ENCODE results near the gene MARCHF2. TPM values are rescaled to one million over a fixed set of nuclear protein-coding genes. Genes with fewer than 3 reads are reported as not detected.

The MARCHF2 gene
- total RNA-seq, 1 donor from 2014 or later: 149 TPM

DNA sequence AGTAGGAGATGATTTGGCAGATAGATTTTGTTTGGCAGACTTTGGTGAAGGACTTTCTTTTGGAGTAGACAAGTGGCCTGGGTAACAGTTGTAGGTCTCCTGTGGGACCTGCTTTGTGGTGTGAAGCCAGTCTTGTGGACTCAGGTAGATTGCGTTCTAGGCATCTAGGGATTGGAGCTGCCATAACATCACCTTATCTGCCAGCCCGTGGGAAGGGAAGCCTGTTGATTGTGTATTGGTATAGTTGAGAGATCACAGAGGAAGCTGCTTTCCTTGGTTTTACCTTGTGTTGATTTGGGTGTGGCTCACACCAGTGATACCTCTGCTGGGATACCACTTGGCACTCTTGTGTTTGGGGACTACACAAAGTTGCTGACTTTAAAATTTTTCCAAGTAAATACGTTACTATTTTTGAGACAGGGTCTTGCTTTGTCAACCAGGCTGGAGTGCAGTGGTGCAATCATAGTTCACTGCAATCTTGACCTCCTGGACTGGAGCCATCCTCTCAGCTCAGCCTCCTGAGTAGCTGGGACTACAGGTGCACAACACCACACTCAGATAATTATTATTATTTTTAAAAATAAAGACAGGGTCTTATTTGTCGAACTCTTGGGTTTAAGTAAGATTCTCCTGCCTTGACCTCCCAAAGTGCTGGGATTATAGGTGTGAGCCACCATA is 39.5 kb downstream of the MARCHF2 start:
- DNase-seq (ENCODE audit: low read depth, low spot score): no peak

DNA sequence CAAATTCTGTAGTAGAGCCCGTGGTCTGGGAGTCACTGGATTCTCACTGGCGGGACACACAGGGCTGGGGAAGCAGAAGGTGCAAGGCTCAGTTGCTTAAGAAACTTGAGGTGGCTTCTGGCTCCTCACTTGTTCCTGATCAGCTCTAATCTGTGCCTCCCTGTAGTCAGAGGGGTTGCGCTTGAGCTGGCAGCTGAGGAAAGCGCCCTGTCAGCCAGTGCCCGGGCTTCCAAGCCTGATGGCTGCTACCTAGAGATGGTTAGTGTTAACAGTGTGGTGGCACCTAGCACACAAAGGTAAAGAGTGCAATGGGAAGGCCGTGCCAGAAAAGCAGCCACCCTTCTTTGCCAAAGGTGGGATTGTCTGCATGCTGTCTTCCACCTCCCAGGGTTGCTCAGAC is 40.5 kb downstream of the MARCHF2 start:
- DNase-seq (ENCODE audit: low read depth, low spot score): no peak

DNA sequence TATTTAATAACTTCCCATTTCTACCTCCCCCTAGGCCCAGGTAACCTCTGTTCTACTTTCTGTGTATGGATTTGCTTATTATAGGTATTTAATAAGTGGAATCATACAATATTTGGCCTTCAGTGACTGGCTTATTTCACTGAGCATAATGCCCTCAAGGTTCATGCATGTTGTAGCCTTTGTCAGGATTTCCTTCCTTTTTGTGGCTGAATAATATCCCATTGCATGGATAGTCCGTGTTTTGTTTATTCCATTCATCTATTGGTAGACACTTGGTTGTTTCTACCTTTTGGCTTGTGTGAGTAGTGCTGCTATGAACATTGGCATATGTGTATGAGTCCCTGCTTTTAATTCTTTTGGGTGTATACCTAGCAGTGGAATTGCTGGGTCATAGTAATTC is 41.1 kb downstream of the MARCHF2 start:
- DNase-seq (ENCODE audit: low read depth, low spot score): no peak

DNA sequence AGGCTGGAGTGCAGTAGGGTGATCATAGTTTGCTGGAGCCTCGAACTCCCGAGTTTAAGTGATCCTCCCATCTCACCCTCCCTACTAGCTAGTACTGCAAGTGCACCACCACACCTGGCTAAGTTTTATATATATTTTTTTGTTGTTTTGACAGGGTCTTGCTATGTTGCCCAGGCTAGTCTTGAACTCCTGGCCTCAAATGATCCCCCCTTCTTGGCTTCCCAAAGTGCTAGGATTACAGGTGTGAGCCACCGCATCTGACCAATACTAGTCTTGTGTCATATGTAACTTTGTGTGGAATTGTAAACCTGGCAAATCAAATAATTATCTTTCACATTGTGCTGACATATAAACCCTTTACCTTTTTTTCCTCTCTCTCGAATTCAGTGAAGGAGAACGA is 41.9 kb downstream of the MARCHF2 start:
- DNase-seq (ENCODE audit: low read depth, low spot score): no peak

DNA sequence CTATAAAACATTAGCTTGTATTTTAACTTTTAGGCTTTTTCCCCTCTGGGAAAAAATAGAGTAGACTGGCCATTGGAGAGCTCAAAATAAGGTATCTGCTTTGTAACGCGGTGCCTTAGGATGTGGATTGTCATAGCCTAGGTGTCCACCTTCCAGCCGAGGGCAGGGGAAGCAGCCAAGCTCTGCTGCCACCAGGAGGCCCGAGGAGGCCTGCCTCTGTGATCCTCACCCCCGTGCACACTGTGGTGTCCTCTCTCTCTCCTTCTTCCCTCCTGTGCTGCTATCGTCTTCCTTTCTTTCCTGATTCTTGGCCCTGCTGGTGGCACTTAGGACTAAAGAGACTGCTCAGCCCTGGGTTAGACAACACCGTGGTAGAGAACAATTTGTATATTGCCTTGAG is 43.0 kb downstream of the MARCHF2 start:
- DNase-seq (ENCODE audit: low read depth, low spot score): no peak

DNA sequence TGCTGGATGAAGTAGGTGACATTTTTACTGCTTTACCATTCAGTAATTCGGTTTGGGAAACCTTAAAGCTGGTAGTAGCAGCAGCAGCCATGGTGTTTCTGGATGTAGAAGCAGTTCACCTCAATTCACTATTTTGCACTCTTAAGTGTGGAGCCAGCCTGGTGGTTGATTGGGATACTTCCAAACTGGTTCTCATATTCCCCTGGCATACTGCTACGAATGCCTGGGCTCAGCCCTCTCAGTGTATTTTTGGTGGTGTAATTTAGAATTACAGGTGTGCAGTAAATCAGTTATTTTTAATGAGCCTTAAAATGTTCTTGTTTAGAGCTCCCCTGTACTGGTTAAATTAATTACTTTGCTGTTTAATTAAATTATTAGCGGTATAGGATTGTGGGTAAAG is 44.1 kb downstream of the MARCHF2 start:
- no peak for DNase-seq (ENCODE audit: low read depth, low spot score)

DNA sequence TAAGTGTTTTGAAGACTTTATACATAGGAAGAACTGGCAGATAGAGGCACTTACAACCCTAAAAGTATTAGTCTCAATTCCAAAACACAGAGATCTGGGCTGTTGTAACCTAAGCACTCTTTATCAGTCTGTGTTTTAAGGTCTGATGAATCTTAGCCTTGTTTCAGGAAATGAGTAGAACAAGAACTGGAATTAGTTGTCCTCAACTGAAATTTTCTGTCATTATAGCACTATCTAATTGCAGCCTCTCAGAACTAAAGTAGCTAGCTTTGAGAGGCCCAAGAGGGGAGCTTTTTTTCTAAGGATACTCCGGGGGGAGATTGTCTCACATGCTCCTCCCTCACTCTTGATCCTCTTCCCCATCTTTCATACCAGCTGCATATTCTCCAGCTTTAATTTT is 44.7 kb downstream of the MARCHF2 start:
- DNase-seq (ENCODE audit: low read depth, low spot score): no peak

DNA sequence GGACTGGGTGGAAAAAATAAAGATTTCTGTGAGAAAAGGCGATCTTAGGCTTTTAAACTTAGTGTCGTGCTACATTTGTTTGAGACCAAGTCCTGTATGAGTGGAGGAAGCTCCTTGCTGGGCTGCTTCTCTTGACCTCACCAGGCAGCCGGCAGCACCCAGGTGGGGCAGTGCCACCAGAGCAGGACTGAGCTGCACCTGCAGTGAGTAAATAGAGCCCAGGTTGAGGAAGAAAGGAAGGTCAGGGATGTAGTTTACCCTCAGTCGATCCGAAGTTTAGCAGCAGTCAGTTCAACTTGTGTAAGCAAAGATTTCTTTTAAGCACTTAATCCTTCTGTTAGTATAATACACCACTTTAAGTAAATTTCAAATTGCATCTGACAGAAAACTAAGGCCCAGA is 45.3 kb downstream of the MARCHF2 start:
- no peak for DNase-seq (ENCODE audit: low read depth, low spot score)

DNA sequence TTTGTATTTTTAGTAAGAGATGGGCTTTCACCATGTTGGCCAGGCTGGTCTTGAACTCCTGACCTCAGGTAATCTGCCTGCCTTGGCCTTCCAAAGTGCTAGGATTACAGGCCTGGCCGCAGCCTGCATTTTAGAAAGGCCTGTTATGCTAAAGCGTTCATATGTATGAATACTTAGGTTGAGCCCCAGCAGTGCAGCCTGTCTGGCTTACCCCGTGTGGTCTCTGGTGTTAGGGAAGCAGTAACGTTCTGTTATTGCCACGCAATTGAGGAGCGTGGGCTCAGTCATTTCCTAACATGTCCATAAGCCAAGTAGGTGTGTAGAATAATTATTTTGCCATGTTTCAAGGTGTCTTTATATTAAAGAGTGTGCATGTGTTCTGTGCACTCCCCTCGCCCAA is 46.0 kb downstream of the MARCHF2 start:
- DNase-seq (ENCODE audit: low read depth, low spot score): no peak

DNA sequence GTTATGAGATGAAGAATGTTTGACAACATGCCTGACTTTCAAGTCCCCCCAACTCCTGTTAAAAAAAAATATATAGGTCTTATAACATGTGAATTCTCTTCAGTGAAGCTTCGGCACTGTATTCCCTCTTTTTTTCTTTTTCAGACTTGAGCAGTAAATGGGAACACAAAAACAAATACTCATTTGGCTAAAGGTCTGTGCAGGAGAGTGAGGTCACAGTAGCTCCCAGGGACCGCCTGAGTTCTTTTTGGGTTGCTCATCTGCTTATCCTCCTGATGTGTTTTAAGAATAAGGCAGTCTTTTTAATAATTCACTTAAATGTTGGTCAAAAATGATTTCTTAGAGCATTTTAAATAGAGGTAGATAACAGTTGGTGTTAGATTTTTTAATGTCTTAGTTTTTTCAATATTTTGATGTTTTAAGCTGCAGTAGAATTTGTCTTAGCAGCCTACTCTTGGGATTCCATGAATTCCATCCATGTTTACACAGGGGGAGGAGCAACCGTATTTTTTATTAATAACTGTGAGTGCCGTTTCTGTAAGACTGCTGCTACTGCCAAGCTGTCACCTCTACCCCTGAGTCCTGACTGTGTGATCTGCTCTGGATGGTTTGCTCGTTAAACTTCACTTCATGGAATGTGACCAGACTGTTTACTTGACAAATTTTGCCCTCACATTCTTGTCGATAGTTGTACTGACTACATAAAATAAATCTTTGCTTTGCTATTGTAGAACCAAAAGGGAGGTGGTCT is 46.6 kb downstream of the MARCHF2 start:
- DNase-seq (ENCODE audit: low read depth, low spot score): no peak

DNA sequence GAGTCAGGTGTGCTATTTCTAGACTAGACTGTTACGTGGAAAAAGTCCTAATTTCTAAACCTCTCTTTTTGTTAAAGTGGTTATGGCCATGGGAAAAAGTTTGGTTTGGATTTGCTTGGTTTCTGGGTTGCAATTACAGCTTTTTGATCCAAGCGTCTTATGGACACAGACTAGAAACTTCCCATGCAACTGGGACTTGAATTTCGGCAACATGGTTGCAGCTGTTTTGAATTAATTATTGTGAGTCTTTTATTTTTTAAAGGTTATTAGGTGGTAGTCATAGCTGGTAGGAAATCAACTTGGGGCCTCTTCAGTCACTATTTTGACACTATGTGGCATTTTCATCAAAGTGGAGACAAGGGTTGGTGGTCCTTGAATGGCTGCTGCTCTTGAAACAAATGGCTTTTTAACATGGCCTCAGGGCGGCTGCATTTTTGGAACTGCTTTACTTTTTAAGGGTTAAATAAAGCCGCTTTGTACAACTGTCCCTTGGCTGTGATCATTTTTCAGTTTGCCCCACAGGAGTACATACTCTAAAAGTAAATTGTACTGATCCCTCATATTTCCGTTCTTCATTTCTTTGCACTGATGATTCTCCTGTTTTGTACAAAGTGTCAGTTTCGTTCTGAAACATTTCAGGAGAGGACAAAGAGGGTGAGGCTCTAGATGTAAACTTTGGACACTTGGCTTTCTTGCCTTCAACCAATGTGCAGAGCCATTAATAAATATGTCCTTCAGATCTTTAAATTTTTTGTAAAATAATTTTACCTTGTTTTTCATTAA is 47.6 kb downstream of the MARCHF2 start:
- no peak for DNase-seq (ENCODE audit: low read depth, low spot score)

DNA sequence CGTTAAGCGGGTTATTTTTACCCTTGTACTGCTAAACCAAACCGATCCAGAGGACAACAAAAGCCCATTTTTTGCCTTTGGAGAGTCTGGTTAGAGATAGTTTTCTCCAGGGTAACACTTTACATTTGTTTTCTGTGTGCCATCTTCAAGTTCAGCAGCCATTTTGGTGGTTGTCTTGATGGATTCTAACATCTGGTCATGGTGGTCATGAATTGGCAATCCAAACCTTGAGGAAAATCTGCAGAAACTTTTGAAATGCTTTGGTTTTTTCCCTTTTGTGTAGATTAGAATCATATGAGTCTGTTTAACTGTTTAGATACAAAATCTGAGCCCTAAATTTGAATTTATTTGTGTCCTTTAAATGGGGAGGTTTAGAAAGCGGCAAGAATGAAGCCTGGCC is 48.3 kb downstream of the MARCHF2 start:
- DNase-seq (ENCODE audit: low read depth, low spot score): no peak

DNA sequence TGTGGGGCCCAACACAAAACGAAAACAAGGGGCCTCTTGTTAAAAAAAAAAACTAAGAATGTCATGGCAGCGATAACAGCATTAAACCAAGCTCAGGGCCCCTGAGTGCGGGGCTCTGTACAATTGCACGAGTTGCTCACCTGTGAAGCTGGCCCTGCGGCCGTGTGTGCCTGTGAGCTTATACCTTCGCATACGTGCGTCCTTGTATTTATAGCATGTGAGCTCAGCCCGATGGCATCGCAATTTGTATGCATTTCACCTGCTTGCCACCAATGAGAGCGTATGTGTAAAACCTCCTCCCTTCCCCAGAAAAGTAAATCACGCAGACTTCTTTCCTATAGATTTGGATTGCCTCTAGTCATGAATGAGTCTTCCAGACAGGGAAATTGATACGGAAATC is 48.8 kb downstream of the MARCHF2 start:
- no peak for DNase-seq (ENCODE audit: low read depth, low spot score)

DNA sequence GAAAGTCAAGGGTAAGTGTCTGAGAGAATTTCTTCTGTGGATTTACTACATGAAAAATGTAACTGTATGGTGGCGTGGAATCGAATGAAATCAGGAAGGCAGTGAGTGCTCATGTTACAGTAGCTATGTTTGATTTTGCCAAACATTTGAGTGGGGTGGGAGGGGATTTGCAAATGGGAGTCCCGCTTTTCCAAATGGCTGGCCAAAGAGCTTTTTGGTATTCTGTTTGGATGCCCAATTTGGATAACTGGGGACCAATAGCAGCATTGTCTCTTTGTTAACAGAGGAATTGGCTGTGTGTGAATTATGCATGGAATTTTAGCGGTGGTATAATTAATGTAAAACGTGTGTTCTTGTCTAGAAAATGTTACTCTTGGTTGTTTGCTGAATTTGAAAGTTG is 49.5 kb downstream of the MARCHF2 start:
- DNase-seq (ENCODE audit: low read depth, low spot score): no peak

DNA sequence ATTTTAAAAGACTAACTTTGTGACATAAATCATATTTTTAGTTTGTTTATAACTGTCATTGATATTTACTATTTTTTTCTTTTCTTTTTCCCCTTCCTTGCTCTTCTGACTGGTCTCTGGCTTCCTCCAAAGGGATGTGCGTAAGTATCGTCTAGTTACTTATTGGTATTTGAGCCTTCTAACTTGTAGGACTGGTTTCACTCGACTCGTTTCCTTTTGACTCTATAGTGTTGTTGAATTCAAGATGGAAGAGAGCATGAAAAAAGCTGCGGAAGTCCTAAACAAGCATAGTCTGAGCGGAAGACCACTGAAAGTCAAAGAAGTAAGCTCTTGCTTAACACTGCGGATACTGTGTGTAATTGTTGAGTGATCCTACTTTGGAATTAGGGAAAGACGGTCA is 50.3 kb downstream of the MARCHF2 start:
- no peak for DNase-seq (ENCODE audit: low read depth, low spot score)

DNA sequence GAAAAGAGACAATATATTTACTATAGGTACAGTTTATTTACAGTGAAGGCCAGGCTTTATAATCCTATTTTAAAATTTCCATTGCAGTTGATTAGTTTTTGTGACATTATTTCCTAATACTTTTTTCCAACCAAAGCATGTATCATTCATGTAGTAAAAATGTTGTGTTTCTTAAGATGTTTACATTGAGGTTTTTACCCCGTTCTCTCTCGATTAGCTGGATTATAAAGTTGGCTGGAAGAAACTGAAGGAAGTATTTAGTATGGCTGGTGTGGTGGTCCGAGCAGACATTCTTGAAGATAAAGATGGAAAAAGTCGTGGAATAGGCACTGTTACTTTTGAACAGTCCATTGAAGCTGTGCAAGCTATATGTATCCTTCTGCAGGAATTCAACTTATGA is 52.9 kb downstream of the MARCHF2 start:
- DNase-seq (ENCODE audit: low read depth, low spot score): no peak

DNA sequence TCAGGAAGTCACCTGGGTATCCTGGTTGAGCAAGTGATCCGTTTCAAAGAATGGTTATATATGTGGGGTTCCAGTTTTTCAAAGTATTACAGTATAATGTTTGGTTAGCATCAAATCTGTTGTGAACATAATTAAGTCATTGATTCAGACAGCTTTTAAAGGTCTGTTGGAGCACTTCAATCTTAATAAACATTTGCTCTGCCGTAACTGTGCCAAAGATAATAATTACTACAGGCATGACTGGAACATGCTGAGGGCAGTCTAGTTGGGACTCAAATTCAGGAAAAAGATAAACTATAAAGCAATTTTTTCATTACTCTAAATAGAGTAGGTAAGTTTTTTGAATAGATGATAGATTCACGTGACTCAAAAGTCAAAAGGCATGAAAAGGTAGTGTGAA is 55.0 kb downstream of the MARCHF2 start:
- DNase-seq (ENCODE audit: low read depth, low spot score): no peak

DNA sequence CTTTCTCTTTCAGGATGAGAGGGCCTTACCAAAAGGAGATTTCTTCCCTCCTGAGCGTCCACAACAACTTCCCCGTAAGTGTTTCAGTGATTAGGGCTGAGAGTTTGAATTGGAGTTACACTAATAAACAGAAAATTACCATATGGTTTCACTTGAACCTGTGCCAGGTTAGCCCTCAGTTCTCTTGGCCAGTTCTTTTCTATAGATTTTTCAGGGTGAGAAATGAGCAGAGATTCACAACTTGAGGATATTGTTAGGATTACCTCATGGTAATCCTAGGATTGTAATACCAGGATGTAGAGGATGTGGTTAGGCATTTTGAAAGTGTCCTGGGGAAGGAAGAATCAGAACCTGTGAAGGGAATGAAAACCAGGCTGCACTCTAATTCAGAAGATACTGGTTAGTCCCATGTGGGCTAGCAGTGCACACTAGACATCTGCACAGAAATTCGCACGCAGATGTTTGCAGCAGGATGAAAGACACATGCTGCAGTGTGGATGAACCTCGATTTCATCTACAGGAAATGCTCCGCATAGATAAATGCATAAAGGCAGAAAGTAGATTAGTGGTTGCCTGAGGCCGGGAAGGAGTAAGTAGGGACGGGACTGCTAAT is 55.8 kb downstream of the MARCHF2 start:
- DNase-seq (ENCODE audit: low read depth, low spot score): no peak

DNA sequence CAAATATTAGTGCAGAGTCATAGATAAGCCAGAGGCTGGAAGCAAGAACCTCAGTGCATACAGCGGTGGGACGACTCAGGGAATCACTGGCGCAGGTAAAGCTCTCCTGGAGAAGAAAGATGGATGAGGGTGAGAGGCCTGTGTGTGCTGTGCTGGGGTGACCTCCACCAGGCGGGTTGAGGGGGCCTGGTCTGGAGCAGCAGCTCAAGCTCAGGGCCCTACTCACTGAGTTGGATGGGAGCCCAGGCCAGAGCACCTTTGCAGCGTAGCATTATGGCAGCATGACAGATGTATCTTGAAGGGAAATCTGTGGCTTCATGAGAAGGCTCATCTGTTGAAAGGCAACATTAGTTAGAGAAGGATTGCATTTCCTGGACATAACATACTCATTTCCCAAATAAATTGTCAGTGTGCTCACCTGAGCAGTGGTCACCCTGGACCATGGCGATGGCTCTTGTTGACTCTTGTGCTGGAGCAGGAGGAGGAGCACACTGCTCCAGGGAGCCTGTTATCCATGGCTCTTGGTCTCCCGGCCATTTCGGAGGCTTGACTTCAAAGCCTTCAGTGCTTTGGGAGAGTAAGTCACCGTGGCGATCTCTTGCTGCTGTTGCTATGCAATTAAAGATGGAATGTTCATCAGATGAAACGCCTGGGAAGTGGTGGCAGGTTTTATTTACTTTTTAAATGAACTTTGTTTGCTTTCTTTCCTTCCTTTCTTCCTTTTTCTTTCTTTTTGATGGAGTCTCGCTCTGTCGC is 56.7 kb downstream of the MARCHF2 start:
- DNase-seq (ENCODE audit: low read depth, low spot score): no peak

DNA sequence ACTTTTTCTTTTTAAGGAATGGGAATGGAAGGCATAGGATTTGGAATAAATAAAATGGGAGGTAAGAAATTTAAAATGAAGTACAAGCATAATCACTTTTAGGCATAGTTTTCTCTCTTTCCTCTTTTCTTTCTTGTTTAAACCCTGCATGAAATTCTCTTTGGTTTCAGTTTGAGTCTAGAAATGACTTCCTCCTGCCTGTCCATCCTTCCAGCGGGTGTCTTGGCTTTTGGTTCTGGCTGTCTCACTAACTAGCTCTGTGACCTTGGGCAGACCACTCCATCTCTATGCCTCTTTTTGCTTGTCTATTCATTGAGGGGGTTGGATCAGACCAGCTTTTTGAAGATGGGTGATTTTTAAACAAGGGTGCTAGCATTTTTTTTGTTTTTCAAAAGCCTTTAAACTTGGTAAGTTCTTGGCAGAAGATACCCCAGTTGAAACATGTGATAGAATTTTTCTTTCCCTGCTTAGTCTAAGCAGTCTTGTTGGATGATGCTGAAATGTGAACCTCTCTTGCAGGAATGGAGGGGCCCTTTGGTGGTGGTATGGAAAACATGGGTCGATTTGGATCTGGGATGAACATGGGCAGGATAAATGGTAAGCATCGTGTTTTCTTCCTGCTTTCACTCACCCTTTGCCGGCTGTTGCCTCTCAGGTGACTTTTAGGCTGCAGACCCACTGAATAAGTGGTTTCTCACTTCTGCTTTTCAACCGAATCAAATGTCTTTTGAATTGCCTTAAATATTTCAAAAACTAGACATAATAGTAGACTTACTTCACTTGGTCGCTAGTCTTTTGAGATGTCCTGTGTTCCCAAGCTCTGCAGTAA is 60.8 kb downstream of the MARCHF2 start:
- DNase-seq (ENCODE audit: low read depth, low spot score): no peak

All from pulmonary artery endothelial cell (primary cell).